Panc1 (cell line): ENCODE data around the gene RBM19. TPM values are rescaled to one million over a fixed set of nuclear protein-coding genes. Genes with fewer than 3 reads are reported as not detected.

Experiments
- ATAC-seq: fragments of 200-7000 bp; cut with Tn5 transposase; 2 replicates; pipeline ENCODE4 v1.9.1; 2020; ENCODE audit warnings: mild to moderate bottlenecking, moderate library complexity
- BruUV-seq: library from RNA; stranded (reverse); fragments of 400-500 nt; replicated peaks from 2 replicates; lab custom pipeline; 2021; lab: Mats Ljungman, UMichigan
- CTCF ChIA-PET: fragments of 300-600 bp; sonication (Branson Sonifier 250); formaldehyde crosslinking; loops from one replicate; lab custom pipeline; 2022; ENCODE audit warnings: antibody characterized with exemption; lab: Charles Lee
- POLR2A ChIA-PET: fragments of 300-600 bp; sonication (Branson Sonifier 250); formaldehyde crosslinking; loops from one replicate; lab custom pipeline; 2022; ENCODE audit warnings: antibody characterized with exemption; lab: Charles Lee
- DNase-seq: peaks from one replicate; pipeline ENCODE4 v3.0.0-alpha.2; 2010; ENCODE audit warnings: low read depth, low spot score
- H3K27ac ChIP-seq: 2 replicates; pipeline ENCODE4 v1.5.1; 2011; ENCODE audit warnings: mild to moderate bottlenecking, low read length, inconsistent platforms
- H3K27me3 ChIP-seq: fragments of 200-500 bp; sonication (Bioruptor generic); 2 replicates; pipeline ENCODE4 v1.6.0; 2014; ENCODE audit warnings: low read length, inconsistent platforms; ENCODE audit not compliant: control insufficient read depth, insufficient read depth
- H3K36me3 ChIP-seq: fragments of 200-500 bp; sonication (Bioruptor generic); 2 replicates; pipeline ENCODE4 v1.5.1; 2014; ENCODE audit warnings: inconsistent platforms, mild to moderate bottlenecking, low read length, moderate library complexity; ENCODE audit not compliant: control insufficient read depth, insufficient read depth
- H3K4me1 ChIP-seq: 2 replicates; pipeline ENCODE4 v1.5.1; 2011; ENCODE audit warnings: inconsistent platforms, mild to moderate bottlenecking, low read length, moderate library complexity; ENCODE audit not compliant: control insufficient read depth, insufficient read depth
- H3K4me3 ChIP-seq, 2 experiments: 2 replicates each; pipeline ENCODE4 v1.5.1; 2011 to 2012; ENCODE audit warnings: low read depth in 2 of 2, low read length in 2 of 2, mild to moderate bottlenecking in 2 of 2, inconsistent platforms in 1 of 2, moderate library complexity in 1 of 2
- H3K9me3 ChIP-seq: fragments of 200-500 bp; sonication (Bioruptor generic); 2 replicates; pipeline ENCODE4 v1.5.1; 2014; ENCODE audit warnings: low read depth, mild to moderate bottlenecking, inconsistent platforms, low read length, moderate library complexity; ENCODE audit not compliant: control insufficient read depth, insufficient read depth
- CTCF ChIP-seq: fragments of 450-650 bp; IDR thresholded peaks from 2 replicates; pipeline ENCODE4 v1.5.1; 2017; ENCODE audit warnings: mild to moderate bottlenecking
- POLR2AphosphoS5 ChIP-seq: IDR thresholded peaks from 2 replicates; pipeline ENCODE4 v1.6.1; 2012; ENCODE audit warnings: mild to moderate bottlenecking, low read depth, low read length, moderate library complexity
- REST ChIP-seq, 2 experiments: IDR thresholded peaks; 2 replicates each; pipeline ENCODE4 v1.6.1; 2011 to 2012; ENCODE audit warnings: low read depth in 2 of 2, control low read depth in 1 of 2, low read length in 1 of 2, mild to moderate bottlenecking in 1 of 2, moderate library complexity in 1 of 2; ENCODE audit not compliant: insufficient read depth in 1 of 2
- SIN3A ChIP-seq: IDR thresholded peaks from 2 replicates; pipeline ENCODE4 v1.6.1; 2012; ENCODE audit warnings: low read depth, mild to moderate bottlenecking, low read length, moderate library complexity, borderline replicate concordance; ENCODE audit not compliant: insufficient read depth
- TCF7L2 ChIP-seq: IDR thresholded peaks from 2 replicates; pipeline ENCODE4 v1.6.1; 2011; ENCODE audit warnings: mild to moderate bottlenecking, low read depth, low read length, inconsistent platforms
- in situ Hi-C: cut with HindIII; loops from 2 replicates; pipeline ENCODE4 v1.10.0; 2016; ENCODE audit warnings: low sequenced_read_pairs, low pct_unique_long_range_greater_than_20kb
- intact Hi-C: fragments of 100-400 bp; cut with micrococcal nuclease; formaldehyde crosslinking; loops from one replicate; pipeline ENCODE4 v1.10.0; 2022; ENCODE audit not compliant: unreplicated experiment
- total RNA-seq: library from RNA; stranded (reverse); gene quantifications from one replicate; pipeline ENCODE4 v1.2.1, GENCODE V29; 2021; ENCODE audit not compliant: unreplicated experiment

RBM19 gene
- total RNA-seq, 1 experiment from 2014 or later = 44.8 TPM

DNA sequence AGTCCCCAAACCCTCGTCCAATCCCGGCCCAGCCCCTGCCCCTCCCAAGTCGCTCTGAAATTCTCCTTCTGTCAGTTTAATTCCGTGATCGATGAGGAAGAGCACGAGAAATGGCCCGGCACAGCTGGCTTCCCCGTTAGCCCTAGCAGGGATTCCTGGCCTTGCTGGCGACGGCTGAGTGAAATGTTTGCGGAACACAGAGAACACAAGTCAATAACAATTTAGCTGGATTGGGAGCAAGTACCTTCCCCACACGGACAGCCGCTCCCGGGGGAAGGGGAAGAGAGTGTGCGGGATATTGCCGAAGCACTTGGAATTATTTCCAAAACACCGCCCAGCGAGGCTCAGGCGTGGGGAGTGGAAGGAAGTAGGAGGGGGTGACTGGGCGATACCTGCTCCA lies 134.6 kb downstream of the RBM19 start:
- Histone ChIP-seq H3K36me3 (no peaks in the 10 kb centered on the region), H3K4me1 (no peaks in the 10 kb centered on the region), H3K9me3 (no peaks in the 10 kb centered on the region), H3K27ac (no peak overlapping the region), H3K4me3 (no peak overlapping the region), H3K27me3 (no peaks in the 10 kb centered on the region)
- intact Hi-C loops (no loop called here), in situ Hi-C loops (no loop called here)
- TF ChIP-seq POLR2AphosphoS5 = no peak
- no peak for TF ChIP-seq SIN3A
- TF ChIP-seq TCF7L2 = no peak
- no peak for TF ChIP-seq CTCF
- TF ChIP-seq REST (IDR thresholded peaks at IDR 0.05; ENCODE audit: insufficient read depth in 1 of 2, low read depth in 2 of 2, low read length in 1 of 2) = no peak
- DNase-seq = no peak
- no TSS peak for BruUV-seq
- ChIA-PET POLR2A (no interaction called here), CTCF (no interaction called here)
- no peak for ATAC-seq

- BruUV-seq = no TSS peak
- H3K4me3 ChIP-seq = no peak overlapping the region
- H3K9me3 ChIP-seq = no peaks in the 10 kb centered on the region
- no peak overlapping the region for H3K27ac ChIP-seq
- H3K27me3 ChIP-seq = no peaks in the 10 kb centered on the region
- no peaks in the 10 kb centered on the region for H3K36me3 ChIP-seq
- no peak for DNase-seq
- in situ Hi-C loops = no loop called here
- H3K4me1 ChIP-seq = no peaks in the 10 kb centered on the region
- intact Hi-C loops = no loop called here
- CTCF ChIA-PET = no interaction called here
- POLR2A ChIA-PET = no interaction called here
- ATAC-seq = no peak
- no peak for TF ChIP-seq CTCF
- TF ChIP-seq POLR2AphosphoS5 = no peak
- no peak for TF ChIP-seq SIN3A
- TF ChIP-seq TCF7L2 = no peak
- TF ChIP-seq REST (IDR thresholded peaks at IDR 0.05; ENCODE audit: insufficient read depth in 1 of 2, low read depth in 2 of 2, low read length in 1 of 2) = no peak
Measured at GRCh38 chr12:113831016-113831415, 135.1 kb downstream of the RBM19 start.
